NCI-H146 treated with DMSO at 0.1 percent for 48 hours (cell line): ENCODE measurements around the gene GTF2I.
"Not testable (repeated sequence)": the region's sequence is repeated elsewhere in the genome, so short reads cannot be mapped to it uniquely, and the experiment has no call there.

Source experiments
- DNase-seq: peaks from one replicate; lab custom pipeline; 2025; ENCODE audit not compliant: unreplicated experiment; lab: John Stamatoyannopoulos, UW

The GTF2I gene

GRCh38 chr7:74709880-74710671 is 52.6 kb downstream of the GTF2I start:
- DNase-seq = no peak

- no peak for DNase-seq
Measured at GRCh38 chr7:74713567-74713966, 56.0 kb downstream of the GTF2I start.

- DNase-seq = no peak
Measured at GRCh38 chr7:74717889-74718288, 60.4 kb downstream of the GTF2I start.

GRCh38 chr7:74718336-74718735 is 60.8 kb downstream of the GTF2I start:
- no peak for DNase-seq

GRCh38 chr7:74722153-74722552 is 64.6 kb downstream of the GTF2I start:
- no peak for DNase-seq

- no peak for DNase-seq
Measured at GRCh38 chr7:74725840-74726239, 68.3 kb downstream of the GTF2I start.

GRCh38 chr7:74726309-74727101 is 69.0 kb downstream of the GTF2I start:
- no peak for DNase-seq

- DNase-seq = not testable (repeated sequence)
Measured at GRCh38 chr7:74728686-74729085, 71.2 kb downstream of the GTF2I start.

- DNase-seq = not testable (repeated sequence)
Measured at GRCh38 chr7:74730186-74730585, 72.7 kb downstream of the GTF2I start.

GRCh38 chr7:74739974-74740703 is 82.6 kb downstream of the GTF2I start:
- not testable (repeated sequence) for DNase-seq

GRCh38 chr7:74743936-74744557 is 86.5 kb downstream of the GTF2I start:
- not testable (repeated sequence) for DNase-seq

GRCh38 chr7:74753921-74754482 is 96.5 kb downstream of the GTF2I start:
- not testable (repeated sequence) for DNase-seq

GRCh38 chr7:74756673-74757072 is 99.2 kb downstream of the GTF2I start:
- DNase-seq = not testable (repeated sequence)

GRCh38 chr7:74758268-74758667 is 100.8 kb downstream of the GTF2I start:
- DNase-seq = not testable (repeated sequence)

GRCh38 chr7:74758982-74759381 is 101.5 kb downstream of the GTF2I start:
- DNase-seq = not testable (repeated sequence)

GRCh38 chr7:74765205-74765918 is 107.8 kb downstream of the GTF2I start:
- DNase-seq = not testable (repeated sequence)

GRCh38 chr7:74766509-74766908 is 109.0 kb downstream of the GTF2I start:
- not testable (repeated sequence) for DNase-seq

- DNase-seq = not testable (repeated sequence)
Measured at GRCh38 chr7:74766991-74767390, 109.5 kb downstream of the GTF2I start.

GRCh38 chr7:74770062-74770461 is 112.5 kb downstream of the GTF2I start:
- DNase-seq = not testable (repeated sequence)

GRCh38 chr7:74772093-74772492 is 114.6 kb downstream of the GTF2I start:
- DNase-seq = not testable (repeated sequence)
